Upper lobe of right lung (tissue), 1 donor: ENCODE data around the gene CLMN. TPM values are rescaled to one million over a fixed set of nuclear protein-coding genes. Genes with fewer than 3 reads are reported as not detected.
A peak's percentile ranks its signal among the peaks of the same experiment; 100 is the strongest.

Experiments
- ATAC-seq: fragments of 200-7000 bp; cut with Tn5 transposase; one replicate; pipeline ENCODE4 v1.9.1; 2020; ENCODE audit warnings: mild to moderate bottlenecking, moderate library complexity
- DNase-seq: peaks from one replicate; pipeline ENCODE4 v3.0.0-alpha.2; 2020
- H3K27ac ChIP-seq: fragments of 200-600 bp; one replicate; pipeline ENCODE4 v1.8.0; 2022
- H3K27me3 ChIP-seq: fragments of 200-600 bp; one replicate; pipeline ENCODE4 v1.8.0; 2022; ENCODE audit warnings: mild to moderate bottlenecking
- H3K36me3 ChIP-seq: fragments of 200-600 bp; one replicate; pipeline ENCODE4 v1.8.0; 2022
- H3K4me1 ChIP-seq: fragments of 200-600 bp; one replicate; pipeline ENCODE4 v1.8.0; 2022
- H3K4me3 ChIP-seq: fragments of 200-600 bp; one replicate; pipeline ENCODE4 v1.8.0; 2022; ENCODE audit warnings: mild to moderate bottlenecking
- H3K9me3 ChIP-seq: fragments of 200-600 bp; one replicate; pipeline ENCODE4 v1.8.0; 2022
- intact Hi-C: fragments of 100-400 bp; cut with DNase I; formaldehyde crosslinking; loops from one replicate; pipeline ENCODE4 v1.11.0; 2022
- total RNA-seq: library from RNA; stranded (reverse); fragmentation: NEBNext Ultra II Directional; extraction: Animal tissue kit (Norgen Biotek cat#: 25700); gene quantifications from one replicate; pipeline ENCODE4 v1.2.1, GENCODE V29; 2021
- TF ChIP-seq, protein P1 (sequence below): fragments of 200-600 bp; IDR thresholded peaks from one replicate; pipeline ENCODE4 v1.8.0; 2022; ENCODE audit warnings: antibody characterized with exemption
- donor health status: DM: no; HTN: yes; CAD: no; lungs with severe emphysema.

Gene CLMN
- total RNA-seq, 1 donor from 2014 or later: 19.3 TPM

DNA sequence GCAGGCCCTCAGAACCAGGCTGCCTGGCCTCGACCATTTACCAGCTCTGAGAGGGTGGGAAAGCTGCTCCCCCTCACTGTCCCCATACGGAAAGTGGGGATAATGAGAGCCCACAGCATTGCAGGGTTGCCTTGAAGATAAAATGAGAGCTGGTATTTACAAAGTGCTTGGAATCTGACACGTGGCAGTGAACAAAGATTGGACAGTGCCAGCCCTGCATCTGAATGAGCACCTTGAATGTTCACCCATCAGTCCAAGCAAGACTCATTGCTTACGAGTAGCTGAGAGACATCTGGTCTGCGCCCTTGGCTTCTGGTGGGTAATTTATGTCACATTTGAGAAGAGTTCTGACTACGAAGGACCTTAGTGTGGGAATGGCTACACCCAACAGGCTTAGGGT, 67.5 kb downstream of the CLMN start:
- Histone ChIP-seq H3K27ac (no peak overlapping the region), H3K9me3 (no peaks in the 10 kb centered on the region), H3K4me1 (peaks cover 9% of the 10 kb centered on the region), H3K36me3 (no peaks in the 10 kb centered on the region), H3K27me3 (no peaks in the 10 kb centered on the region), H3K4me3 (no peak overlapping the region)
- DNase-seq (no peak), ATAC-seq (no peak)
- intact Hi-C loops: no loop called here
- TF ChIP-seq, protein P1, sequence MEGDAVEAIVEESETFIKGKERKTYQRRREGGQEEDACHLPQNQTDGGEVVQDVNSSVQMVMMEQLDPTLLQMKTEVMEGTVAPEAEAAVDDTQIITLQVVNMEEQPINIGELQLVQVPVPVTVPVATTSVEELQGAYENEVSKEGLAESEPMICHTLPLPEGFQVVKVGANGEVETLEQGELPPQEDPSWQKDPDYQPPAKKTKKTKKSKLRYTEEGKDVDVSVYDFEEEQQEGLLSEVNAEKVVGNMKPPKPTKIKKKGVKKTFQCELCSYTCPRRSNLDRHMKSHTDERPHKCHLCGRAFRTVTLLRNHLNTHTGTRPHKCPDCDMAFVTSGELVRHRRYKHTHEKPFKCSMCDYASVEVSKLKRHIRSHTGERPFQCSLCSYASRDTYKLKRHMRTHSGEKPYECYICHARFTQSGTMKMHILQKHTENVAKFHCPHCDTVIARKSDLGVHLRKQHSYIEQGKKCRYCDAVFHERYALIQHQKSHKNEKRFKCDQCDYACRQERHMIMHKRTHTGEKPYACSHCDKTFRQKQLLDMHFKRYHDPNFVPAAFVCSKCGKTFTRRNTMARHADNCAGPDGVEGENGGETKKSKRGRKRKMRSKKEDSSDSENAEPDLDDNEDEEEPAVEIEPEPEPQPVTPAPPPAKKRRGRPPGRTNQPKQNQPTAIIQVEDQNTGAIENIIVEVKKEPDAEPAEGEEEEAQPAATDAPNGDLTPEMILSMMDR: no peak

DNA sequence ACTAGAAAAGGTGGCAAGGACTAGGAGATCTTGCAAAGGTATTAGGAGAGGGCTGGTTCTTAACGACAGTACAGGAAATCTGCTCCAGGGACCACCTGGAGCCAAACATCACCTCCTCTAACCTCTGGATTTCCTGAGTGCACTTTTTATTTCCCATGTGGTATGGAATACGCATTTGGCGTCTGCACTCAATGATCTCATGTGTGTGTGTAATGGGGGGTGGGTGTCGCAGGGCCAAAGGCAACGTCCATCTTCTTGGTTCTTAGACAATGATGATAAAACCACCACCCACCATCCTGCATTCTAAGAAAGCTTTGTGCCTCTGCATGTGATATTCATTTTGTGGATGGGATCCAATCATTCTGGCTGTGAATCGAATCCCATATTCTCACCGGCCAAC, 68.8 kb downstream of the CLMN start:
- Histone ChIP-seq H3K4me3 (no peak overlapping the region), H3K9me3 (no peaks in the 10 kb centered on the region), H3K27me3 (no peaks in the 10 kb centered on the region), H3K4me1 (peaks cover 9% of the 10 kb centered on the region), H3K27ac (no peak overlapping the region), H3K36me3 (no peaks in the 10 kb centered on the region)
- TF ChIP-seq, protein P1: no peak
- intact Hi-C loops: no loop called here
- no peak for DNase-seq
- ATAC-seq: no peak

DNA sequence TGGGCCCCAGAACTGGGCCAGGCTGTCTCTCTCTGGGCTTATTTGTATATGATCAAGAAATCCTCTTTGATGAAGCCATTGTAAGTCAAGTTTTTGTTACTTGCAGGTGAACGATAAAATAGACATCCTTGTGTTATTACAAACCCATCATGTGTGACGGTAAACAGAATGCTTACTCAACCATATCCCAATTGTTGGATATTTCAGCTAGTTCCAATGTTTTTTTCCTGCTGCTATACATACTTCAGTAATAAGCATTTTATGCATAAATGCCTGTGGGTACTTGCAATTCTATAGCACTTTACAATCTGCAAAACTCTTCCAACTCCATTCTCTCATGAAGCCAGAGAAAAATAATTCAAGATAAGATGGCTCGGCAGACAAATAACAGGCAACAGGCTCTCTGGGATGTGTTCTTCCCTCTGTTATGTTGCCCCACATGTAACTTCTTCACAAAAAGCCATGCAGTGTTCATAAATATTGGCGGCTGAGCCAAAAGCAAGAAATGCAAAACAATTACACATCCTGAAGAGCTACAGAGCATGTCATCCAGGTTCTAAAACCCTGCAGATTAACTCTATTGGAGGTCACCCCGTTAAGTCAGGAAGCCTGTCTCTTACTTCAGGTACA, 69.5 kb downstream of the CLMN start:
- DNase-seq (no peak), ATAC-seq (no peak)
- Histone ChIP-seq H3K4me3 (no peak overlapping the region), H3K27ac (no peak overlapping the region), H3K36me3 (no peaks in the 10 kb centered on the region), H3K27me3 (no peaks in the 10 kb centered on the region), H3K9me3 (no peaks in the 10 kb centered on the region), H3K4me1 (peaks cover 4% of the 10 kb centered on the region)
- TF ChIP-seq, protein P1: no peak
- intact Hi-C loops: no loop called here

DNA sequence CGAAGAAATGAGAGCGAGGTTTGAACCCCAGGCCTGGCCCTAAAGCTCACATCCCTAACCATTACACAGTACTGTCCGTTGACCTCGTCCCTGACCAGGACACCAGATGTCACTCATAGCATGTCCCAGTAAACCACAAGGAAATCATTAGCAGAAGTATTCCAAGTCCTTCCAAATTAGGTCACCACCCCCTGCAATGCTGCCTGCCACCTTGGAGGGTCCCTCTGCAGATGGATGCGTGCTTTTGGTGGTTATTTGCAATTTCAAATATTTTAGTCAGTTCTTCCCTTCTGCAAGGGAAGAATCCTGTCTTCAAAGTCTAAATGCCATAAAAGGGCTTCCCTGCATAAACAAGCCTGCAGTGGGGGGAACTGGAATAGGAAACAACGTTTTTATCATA, 71.3 kb downstream of the CLMN start:
- Histone ChIP-seq H3K27me3 (no peaks in the 10 kb centered on the region), H3K9me3 (no peaks in the 10 kb centered on the region), H3K4me1 (no peaks in the 10 kb centered on the region), H3K4me3 (no peak overlapping the region), H3K27ac (no peak overlapping the region), H3K36me3 (no peaks in the 10 kb centered on the region)
- TF ChIP-seq, protein P1: no peak
- no peak for DNase-seq
- peak; percentile 41 for ATAC-seq
- intact Hi-C loops: no loop called here

DNA sequence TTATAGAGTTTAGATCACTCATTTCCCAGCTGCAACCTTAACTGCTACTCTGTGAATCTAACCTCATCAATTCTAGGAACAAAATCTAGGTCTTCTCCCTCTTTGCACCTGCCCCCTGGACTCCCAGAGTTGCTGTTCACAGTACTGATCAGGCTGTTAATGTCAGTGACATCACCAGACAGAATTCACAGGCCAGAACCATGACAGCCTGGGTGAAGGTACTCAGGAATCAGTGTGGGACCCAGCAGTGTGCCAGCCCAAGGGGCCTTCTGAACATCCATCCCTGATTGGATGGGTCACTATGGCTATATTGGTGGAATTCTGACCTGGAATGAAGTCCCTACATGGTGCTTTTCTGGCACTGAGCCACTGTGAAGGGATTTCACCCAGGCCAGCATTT, 72.8 kb downstream of the CLMN start:
- TF ChIP-seq, protein P1: no peak
- Histone ChIP-seq H3K9me3 (no peaks in the 10 kb centered on the region), H3K36me3 (no peaks in the 10 kb centered on the region), H3K27ac (no peak overlapping the region), H3K4me3 (no peak overlapping the region), H3K27me3 (no peaks in the 10 kb centered on the region), H3K4me1 (no peaks in the 10 kb centered on the region)
- ATAC-seq (no peak), DNase-seq (no peak)
- intact Hi-C loops: no loop called here

DNA sequence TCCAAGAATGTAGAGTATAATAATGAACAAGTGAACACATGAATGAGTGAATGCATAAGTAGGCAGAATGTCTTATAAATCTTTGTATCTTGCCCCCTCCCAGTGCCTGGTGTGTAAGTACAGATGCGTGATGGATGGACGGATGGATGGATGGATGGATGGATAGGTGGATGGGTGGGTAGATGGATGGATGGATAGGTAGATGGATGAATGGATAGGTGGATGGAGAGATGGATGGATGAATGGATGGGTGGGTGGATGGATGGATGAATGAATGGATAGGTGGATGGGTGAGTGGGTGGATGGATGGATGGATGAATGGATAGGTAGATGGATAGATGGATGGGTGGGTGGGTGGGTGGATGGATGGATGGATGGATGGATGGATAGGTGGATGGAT, 74.4 kb downstream of the CLMN start:
- ATAC-seq: no peak
- DNase-seq: no peak
- Histone ChIP-seq H3K27ac (no peak overlapping the region), H3K4me1 (no peaks in the 10 kb centered on the region), H3K9me3 (no peaks in the 10 kb centered on the region), H3K27me3 (no peaks in the 10 kb centered on the region), H3K4me3 (no peak overlapping the region), H3K36me3 (no peaks in the 10 kb centered on the region)
- intact Hi-C loops: no loop called here
- TF ChIP-seq, protein P1: no peak
